ENCODE data around the gene HMGN2.

GRCh38 chr1:26520339-26520738, 48.1 kb downstream of the HMGN2 start:
- no peak for TF ChIP-seq SUZ12 (IDR thresholded peaks at IDR 0.05; ENCODE audit: extremely low read depth, insufficient read depth, insufficient read length)
- no peak for TF ChIP-seq YY1 (IDR thresholded peaks at IDR 0.05; ENCODE audit: insufficient read depth, insufficient read length)
